NCI-H524 treated with DMSO at 0.1 percent for 48 hours (cell line): Measurements from ENCODE around the gene PDE4D.
"Not testable (repeated sequence)": the region's sequence is repeated elsewhere in the genome, so short reads cannot be mapped to it uniquely, and the experiment has no call there.

Experiments used
- DNase-seq: peaks from one replicate; lab custom pipeline; 2025; lab: John Stamatoyannopoulos, UW

The PDE4D gene

GRCh38 chr5:59325070-59325469, 568.5 kb downstream of the PDE4D start:
- DNase-seq, result no peak

GRCh38 chr5:59322894-59323293, 570.6 kb downstream of the PDE4D start:
- DNase-seq, result no peak

GRCh38 chr5:59322058-59322457, 571.5 kb downstream of the PDE4D start:
- DNase-seq, result no peak

- no peak for DNase-seq
Observed at GRCh38 chr5:59321642-59322041, 571.9 kb downstream of the PDE4D start.

- no peak for DNase-seq
Observed at GRCh38 chr5:59320420-59320819, 573.1 kb downstream of the PDE4D start.

- no peak for DNase-seq
Observed at GRCh38 chr5:59319250-59319649, 574.3 kb downstream of the PDE4D start.

- DNase-seq, result no peak
Observed at GRCh38 chr5:59317774-59318205, 575.7 kb downstream of the PDE4D start.

- DNase-seq, result no peak
Observed at GRCh38 chr5:59317023-59317773, 576.3 kb downstream of the PDE4D start.

GRCh38 chr5:59312223-59312622, 581.3 kb downstream of the PDE4D start:
- no peak for DNase-seq

GRCh38 chr5:59308685-59309084, 584.8 kb downstream of the PDE4D start:
- DNase-seq, result not testable (repeated sequence)

- not testable (repeated sequence) for DNase-seq
Observed at GRCh38 chr5:59303289-59303716, 590.2 kb downstream of the PDE4D start.

GRCh38 chr5:59302509-59302908, 591.0 kb downstream of the PDE4D start:
- not testable (repeated sequence) for DNase-seq

- DNase-seq, result no peak
Observed at GRCh38 chr5:59301727-59302126, 591.8 kb downstream of the PDE4D start.

GRCh38 chr5:59300930-59301329, 592.6 kb downstream of the PDE4D start:
- DNase-seq, result no peak

- DNase-seq, result no peak
Observed at GRCh38 chr5:59299006-59299405, 594.5 kb downstream of the PDE4D start.

GRCh38 chr5:59296317-59297264, 596.9 kb downstream of the PDE4D start:
- DNase-seq, result no peak

GRCh38 chr5:59293700-59294099, 599.8 kb downstream of the PDE4D start:
- no peak for DNase-seq

GRCh38 chr5:59291941-59292340, 601.6 kb downstream of the PDE4D start:
- no peak for DNase-seq

- DNase-seq, result no peak
Observed at GRCh38 chr5:59287884-59288283, 605.6 kb downstream of the PDE4D start.

- DNase-seq, result no peak
Observed at GRCh38 chr5:59287361-59287760, 606.2 kb downstream of the PDE4D start.

GRCh38 chr5:59286510-59286909, 607.0 kb downstream of the PDE4D start:
- no peak for DNase-seq

- no peak for DNase-seq
Observed at GRCh38 chr5:59285300-59286016, 608.1 kb downstream of the PDE4D start.
